ENCODE measurements around the gene INKA1.

Gene INKA1

DNA sequence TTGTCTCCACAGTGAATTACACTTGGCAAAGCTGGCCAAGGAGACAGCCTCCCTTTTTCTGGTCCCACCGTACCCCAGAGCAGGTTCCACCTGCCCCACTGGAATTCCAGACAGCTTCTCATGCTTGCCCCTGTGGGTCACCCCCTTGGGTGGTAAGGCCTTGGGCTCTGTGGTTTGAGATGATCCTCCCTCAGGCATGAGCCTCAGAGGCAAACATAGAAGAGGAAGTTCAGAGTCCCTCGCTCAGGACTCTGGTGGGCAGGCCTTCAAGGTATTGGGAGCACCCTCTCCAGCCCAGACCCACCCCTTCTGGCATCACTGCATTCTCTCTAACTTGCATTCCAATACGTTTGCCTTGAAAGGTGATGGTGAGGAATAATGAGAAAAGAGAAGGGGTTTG is 28.3 kb downstream of the INKA1 start:
- H3K27me3 ChIP-seq (ENCODE audit: insufficient read depth, poor library complexity, severe bottlenecking) = no peaks in the 10 kb centered on the region
- no peaks in the 10 kb centered on the region for H3K9me3 ChIP-seq (ENCODE audit: severe bottlenecking)
- ATAC-seq (ENCODE audit: low read depth) (no peak), DNase-seq (ENCODE audit: low spot score) (no peak)
- no peak overlapping the region for H3K4me3 ChIP-seq (ENCODE audit: severe bottlenecking)
- no peak overlapping the region for H3K27ac ChIP-seq (ENCODE audit: poor library complexity, severe bottlenecking)
- TF ChIP-seq, protein P1, sequence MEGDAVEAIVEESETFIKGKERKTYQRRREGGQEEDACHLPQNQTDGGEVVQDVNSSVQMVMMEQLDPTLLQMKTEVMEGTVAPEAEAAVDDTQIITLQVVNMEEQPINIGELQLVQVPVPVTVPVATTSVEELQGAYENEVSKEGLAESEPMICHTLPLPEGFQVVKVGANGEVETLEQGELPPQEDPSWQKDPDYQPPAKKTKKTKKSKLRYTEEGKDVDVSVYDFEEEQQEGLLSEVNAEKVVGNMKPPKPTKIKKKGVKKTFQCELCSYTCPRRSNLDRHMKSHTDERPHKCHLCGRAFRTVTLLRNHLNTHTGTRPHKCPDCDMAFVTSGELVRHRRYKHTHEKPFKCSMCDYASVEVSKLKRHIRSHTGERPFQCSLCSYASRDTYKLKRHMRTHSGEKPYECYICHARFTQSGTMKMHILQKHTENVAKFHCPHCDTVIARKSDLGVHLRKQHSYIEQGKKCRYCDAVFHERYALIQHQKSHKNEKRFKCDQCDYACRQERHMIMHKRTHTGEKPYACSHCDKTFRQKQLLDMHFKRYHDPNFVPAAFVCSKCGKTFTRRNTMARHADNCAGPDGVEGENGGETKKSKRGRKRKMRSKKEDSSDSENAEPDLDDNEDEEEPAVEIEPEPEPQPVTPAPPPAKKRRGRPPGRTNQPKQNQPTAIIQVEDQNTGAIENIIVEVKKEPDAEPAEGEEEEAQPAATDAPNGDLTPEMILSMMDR (IDR thresholded peaks at IDR 0.05; ENCODE audit: poor library complexity, severe bottlenecking) = no peak
- H3K36me3 ChIP-seq (ENCODE audit: low read depth) = peaks cover 42% of the 10 kb centered on the region
- no peaks in the 10 kb centered on the region for H3K4me1 ChIP-seq (ENCODE audit: insufficient read depth, poor library complexity, severe bottlenecking)

- TF ChIP-seq, protein P1 (IDR thresholded peaks at IDR 0.05; ENCODE audit: poor library complexity, severe bottlenecking) = peak; percentile 86
- Histone ChIP-seq H3K27me3 (ENCODE audit: insufficient read depth, poor library complexity, severe bottlenecking) (no peaks in the 10 kb centered on the region), H3K36me3 (ENCODE audit: low read depth) (peaks cover 41% of the 10 kb centered on the region), H3K9me3 (ENCODE audit: severe bottlenecking) (no peaks in the 10 kb centered on the region), H3K27ac (ENCODE audit: poor library complexity, severe bottlenecking) (no peak overlapping the region), H3K4me3 (ENCODE audit: severe bottlenecking) (no peak overlapping the region), H3K4me1 (ENCODE audit: insufficient read depth, poor library complexity, severe bottlenecking) (no peaks in the 10 kb centered on the region)
- DNase-seq (ENCODE audit: low spot score) = no peak
- ATAC-seq (ENCODE audit: low read depth) = peak; percentile 75
These were observed 36.2 kb downstream of the INKA1 start for GRCh38 chr3:49839193-49839809.

DNA sequence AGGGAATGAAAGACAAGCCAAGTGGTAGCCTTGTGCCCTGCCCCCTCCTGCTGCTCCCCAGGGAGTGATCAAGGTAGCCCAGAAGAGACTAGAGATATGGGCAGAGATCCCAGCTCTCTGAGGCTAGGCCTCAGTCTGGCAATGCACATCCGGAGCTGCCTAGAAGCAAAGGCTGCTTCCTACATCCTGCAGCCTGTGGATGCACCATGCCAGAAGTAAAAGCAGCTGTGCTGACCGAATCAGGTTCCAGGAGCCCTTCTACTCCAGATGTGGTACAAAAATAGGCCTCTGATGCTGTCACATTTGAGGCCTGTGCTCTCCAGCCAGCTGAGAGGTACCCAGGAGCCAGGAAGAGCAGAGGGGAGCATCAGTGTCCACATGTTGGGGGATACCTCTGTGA is 37.3 kb downstream of the INKA1 start:
- no peak for DNase-seq (ENCODE audit: low spot score)
- no peaks in the 10 kb centered on the region for H3K4me1 ChIP-seq (ENCODE audit: insufficient read depth, poor library complexity, severe bottlenecking)
- no peak for ATAC-seq (ENCODE audit: low read depth)
- TF ChIP-seq, protein P1 (IDR thresholded peaks at IDR 0.05; ENCODE audit: poor library complexity, severe bottlenecking) = no peak
- no peaks in the 10 kb centered on the region for H3K27me3 ChIP-seq (ENCODE audit: insufficient read depth, poor library complexity, severe bottlenecking)
- peaks cover 34% of the 10 kb centered on the region for H3K36me3 ChIP-seq (ENCODE audit: low read depth)
- no peaks in the 10 kb centered on the region for H3K9me3 ChIP-seq (ENCODE audit: severe bottlenecking)
- no peak overlapping the region for H3K4me3 ChIP-seq (ENCODE audit: severe bottlenecking)
- H3K27ac ChIP-seq (ENCODE audit: poor library complexity, severe bottlenecking) = no peak overlapping the region

DNA sequence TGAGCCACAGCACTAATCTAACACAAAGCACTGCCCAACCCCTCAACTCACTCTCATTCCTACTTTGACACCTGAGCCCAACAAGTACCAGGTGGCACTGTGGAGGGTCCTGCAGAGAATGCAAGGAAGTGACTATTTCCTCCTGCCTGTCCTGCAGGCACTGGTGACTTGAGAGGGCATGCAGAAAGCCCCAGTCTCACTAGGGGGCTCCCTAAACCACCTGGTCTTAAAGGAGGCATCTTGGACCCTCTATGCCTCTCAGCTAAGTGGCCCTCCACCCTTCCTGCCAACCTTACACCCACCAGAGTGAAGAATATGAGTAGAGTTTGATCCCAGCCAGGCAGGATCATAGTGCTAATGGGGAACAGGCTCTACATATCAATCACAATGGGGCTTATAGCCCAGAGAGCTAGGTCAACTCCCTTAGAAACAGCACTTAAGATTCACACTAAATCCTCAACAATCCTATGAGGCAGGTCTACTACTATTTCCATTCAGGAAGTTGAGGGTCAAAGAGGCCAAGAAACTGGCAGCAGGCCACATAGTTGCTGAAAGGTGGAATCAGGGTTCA is 38.1 kb downstream of the INKA1 start:
- Histone ChIP-seq H3K36me3 (ENCODE audit: low read depth) (peaks cover 35% of the 10 kb centered on the region), H3K4me3 (ENCODE audit: severe bottlenecking) (no peak overlapping the region), H3K4me1 (ENCODE audit: insufficient read depth, poor library complexity, severe bottlenecking) (no peaks in the 10 kb centered on the region), H3K27me3 (ENCODE audit: insufficient read depth, poor library complexity, severe bottlenecking) (no peaks in the 10 kb centered on the region), H3K9me3 (ENCODE audit: severe bottlenecking) (no peaks in the 10 kb centered on the region), H3K27ac (ENCODE audit: poor library complexity, severe bottlenecking) (no peak overlapping the region)
- no peak for DNase-seq (ENCODE audit: low spot score)
- TF ChIP-seq, protein P1 (IDR thresholded peaks at IDR 0.05; ENCODE audit: poor library complexity, severe bottlenecking) = peak; percentile 44
- 0 out of 3 replicates have a peak, but pooled peaks have one; percentile 26 for ATAC-seq (ENCODE audit: low read depth)

- Histone ChIP-seq H3K4me1 (ENCODE audit: insufficient read depth, poor library complexity, severe bottlenecking) (no peaks in the 10 kb centered on the region), H3K27me3 (ENCODE audit: insufficient read depth, poor library complexity, severe bottlenecking) (no peaks in the 10 kb centered on the region), H3K27ac (ENCODE audit: poor library complexity, severe bottlenecking) (no peak overlapping the region), H3K9me3 (ENCODE audit: severe bottlenecking) (no peaks in the 10 kb centered on the region), H3K4me3 (ENCODE audit: severe bottlenecking) (no peak overlapping the region), H3K36me3 (ENCODE audit: low read depth) (peaks cover 41% of the 10 kb centered on the region)
- no peak for DNase-seq (ENCODE audit: low spot score)
- ATAC-seq (ENCODE audit: low read depth) = no peak; the same call in 2 of the 3 replicates
- TF ChIP-seq, protein P1 (IDR thresholded peaks at IDR 0.05; ENCODE audit: poor library complexity, severe bottlenecking) = no peak
These were observed 38.7 kb downstream of the INKA1 start for GRCh38 chr3:49841806-49842205.
